OCI-LY7 (cell line): ENCODE results near the gene USH1G.

Source experiments
- EZH2phosphoT487 ChIP-seq: fragments of 200-600 bp; sonication (generic); IDR thresholded peaks from 2 replicates; pipeline ENCODE4 v1.6.1; 2018; ENCODE audit warnings: low read depth, borderline replicate concordance, mild to moderate bottlenecking, mixed run types, antibody characterized with exemption, low read length, moderate library complexity, mixed read lengths
- TF ChIP-seq, protein P1 (sequence below): fragments of 200-600 bp; sonication (generic); conservative IDR thresholded peaks from 2 replicates; pipeline ENCODE4 v1.5.1; 2014; ENCODE audit warnings: mild to moderate bottlenecking, antibody characterized with exemption, low read length, moderate library complexity, mixed read lengths

DNA sequence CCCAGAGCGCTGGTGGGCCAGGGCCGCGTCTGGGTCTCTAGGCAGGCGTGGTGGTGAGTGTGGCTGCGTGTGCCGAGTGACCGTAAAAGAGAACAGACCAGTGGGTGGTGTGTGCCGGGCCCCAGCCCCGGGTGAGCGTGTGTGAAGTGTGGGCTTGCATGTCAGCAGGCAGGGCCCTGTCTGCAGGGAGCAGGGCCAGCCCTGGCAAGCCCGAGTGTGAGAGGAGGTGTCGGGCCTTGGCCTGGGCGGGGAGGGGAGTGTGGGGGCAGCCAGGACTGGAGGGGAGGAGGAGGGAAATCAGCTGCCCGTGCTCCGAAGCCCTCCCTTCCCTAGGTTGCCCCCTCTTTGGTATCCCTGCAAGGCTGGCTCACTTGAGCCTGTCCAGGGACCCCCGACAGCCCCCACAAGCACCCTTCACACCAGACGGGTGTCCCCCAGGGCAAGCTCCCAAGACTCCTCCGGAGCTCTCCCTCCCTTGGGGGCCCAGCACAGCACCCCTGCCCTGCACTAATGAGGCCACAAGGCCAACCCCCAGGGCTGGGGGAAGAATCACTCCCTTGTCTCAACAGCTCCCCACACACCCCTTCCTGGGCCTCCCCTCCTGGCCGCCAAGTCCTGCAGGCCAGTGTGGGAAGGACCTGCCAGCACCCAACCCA, 1.9 kb downstream of the USH1G start:
- TF ChIP-seq, protein P1, sequence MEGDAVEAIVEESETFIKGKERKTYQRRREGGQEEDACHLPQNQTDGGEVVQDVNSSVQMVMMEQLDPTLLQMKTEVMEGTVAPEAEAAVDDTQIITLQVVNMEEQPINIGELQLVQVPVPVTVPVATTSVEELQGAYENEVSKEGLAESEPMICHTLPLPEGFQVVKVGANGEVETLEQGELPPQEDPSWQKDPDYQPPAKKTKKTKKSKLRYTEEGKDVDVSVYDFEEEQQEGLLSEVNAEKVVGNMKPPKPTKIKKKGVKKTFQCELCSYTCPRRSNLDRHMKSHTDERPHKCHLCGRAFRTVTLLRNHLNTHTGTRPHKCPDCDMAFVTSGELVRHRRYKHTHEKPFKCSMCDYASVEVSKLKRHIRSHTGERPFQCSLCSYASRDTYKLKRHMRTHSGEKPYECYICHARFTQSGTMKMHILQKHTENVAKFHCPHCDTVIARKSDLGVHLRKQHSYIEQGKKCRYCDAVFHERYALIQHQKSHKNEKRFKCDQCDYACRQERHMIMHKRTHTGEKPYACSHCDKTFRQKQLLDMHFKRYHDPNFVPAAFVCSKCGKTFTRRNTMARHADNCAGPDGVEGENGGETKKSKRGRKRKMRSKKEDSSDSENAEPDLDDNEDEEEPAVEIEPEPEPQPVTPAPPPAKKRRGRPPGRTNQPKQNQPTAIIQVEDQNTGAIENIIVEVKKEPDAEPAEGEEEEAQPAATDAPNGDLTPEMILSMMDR = no peak
- TF ChIP-seq EZH2phosphoT487 = no peak
